GM12872 (cell line): Measurements from ENCODE around the gene RFT1.

Source experiments
- CTCF ChIP-seq: IDR thresholded peaks from 3 replicates; pipeline ENCODE4 v1.5.1; 2011; ENCODE audit warnings: low read depth, mild to moderate bottlenecking, low read length, moderate library complexity; ENCODE audit not compliant: insufficient read depth

Gene RFT1

GRCh38 chr3:53139906-53140846 lies 9.9 kb upstream of the RFT1 start:
- TF ChIP-seq CTCF = no peak

GRCh38 chr3:53137835-53138446 lies 7.7 kb upstream of the RFT1 start:
- no peak for TF ChIP-seq CTCF

GRCh38 chr3:53137221-53137620 lies 7.0 kb upstream of the RFT1 start:
- no peak for TF ChIP-seq CTCF

GRCh38 chr3:53134631-53135232 lies 4.5 kb upstream of the RFT1 start:
- peak; percentile 96 for TF ChIP-seq CTCF

- TF ChIP-seq CTCF = no peak
Observed at GRCh38 chr3:53132347-53132746, 2.1 kb upstream of the RFT1 start.

GRCh38 chr3:53131096-53131495 lies 861 bp upstream of the RFT1 start:
- TF ChIP-seq CTCF = no peak

- TF ChIP-seq CTCF = no peak
Observed at GRCh38 chr3:53129344-53129743, 891 bp downstream of the RFT1 start.
